Caco-2 (cell line): ENCODE data around the gene ZSCAN30. TPM values are rescaled to one million over a fixed set of nuclear protein-coding genes. Genes with fewer than 3 reads are reported as not detected.

Experiments used
- BruUV-seq: library from RNA; stranded (reverse); fragments of 400-500 nt; replicated peaks from 2 replicates; lab custom pipeline; 2021; lab: Mats Ljungman, UMichigan
- CTCF ChIA-PET: fragments of 300-600 bp; sonication (Branson Sonifier 250); formaldehyde crosslinking; loops from one replicate; lab custom pipeline; 2022; ENCODE audit warnings: antibody characterized with exemption; lab: Charles Lee
- POLR2A ChIA-PET: fragments of 300-600 bp; sonication (Branson Sonifier 250); formaldehyde crosslinking; loops from one replicate; lab custom pipeline; 2022; ENCODE audit warnings: antibody characterized with exemption; lab: Charles Lee
- DNase-seq, 2 experiments: peaks; one replicate each; pipeline versions ENCODE4 v3.0.0 to v3.0.0-alpha.2; 2020 to 2022
- H3K27me3 ChIP-seq: replicated peaks from 2 replicates; pipeline ENCODE4 v1.6.0; 2011; ENCODE audit warnings: low read length; ENCODE audit not compliant: control insufficient read depth, insufficient read depth
- H3K36me3 ChIP-seq: 2 replicates; pipeline ENCODE4 v1.5.1; 2011; ENCODE audit warnings: low read length; ENCODE audit not compliant: control insufficient read depth, insufficient read depth
- H3K4me1 ChIP-seq: fragments of 250-450 bp; sonication (Bioruptor Pico); 2 replicates; pipeline ENCODE4 v1.5.1; 2020; ENCODE audit warnings: mild to moderate bottlenecking
- H3K4me3 ChIP-seq: 2 replicates; pipeline ENCODE4 v1.5.1; 2011; ENCODE audit warnings: low read depth, mild to moderate bottlenecking, control low read depth, low read length
- H3K9me3 ChIP-seq: fragments of 250-450 bp; sonication (Bioruptor Pico); 2 replicates; pipeline ENCODE4 v1.5.1; 2020; ENCODE audit warnings: mild to moderate bottlenecking, moderate library complexity
- H3K27ac Mint-ChIP-seq: one replicate; pipeline ENCODE4 v1.8.0; 2022; ENCODE audit warnings: mixed read lengths; ENCODE audit not compliant: unreplicated experiment
- H3K27me3 Mint-ChIP-seq: one replicate; pipeline ENCODE4 v1.8.0; 2022; ENCODE audit warnings: mixed read lengths; ENCODE audit not compliant: insufficient read depth, unreplicated experiment
- H3K36me3 Mint-ChIP-seq: one replicate; pipeline ENCODE4 v1.8.0; 2022; ENCODE audit warnings: mild to moderate bottlenecking, mixed read lengths; ENCODE audit not compliant: insufficient read depth, unreplicated experiment
- H3K4me1 Mint-ChIP-seq: one replicate; pipeline ENCODE4 v1.8.0; 2022; ENCODE audit warnings: low read depth, mixed read lengths; ENCODE audit not compliant: unreplicated experiment
- H3K4me3 Mint-ChIP-seq: one replicate; pipeline ENCODE4 v1.8.0; 2022; ENCODE audit warnings: mild to moderate bottlenecking, moderate library complexity, mixed read lengths; ENCODE audit not compliant: unreplicated experiment
- H3K9me3 Mint-ChIP-seq: one replicate; pipeline ENCODE4 v1.8.0; 2022; ENCODE audit warnings: mixed read lengths; ENCODE audit not compliant: unreplicated experiment
- intact Hi-C: fragments of 100-400 bp; cut with micrococcal nuclease; formaldehyde crosslinking; loops from one replicate; pipeline ENCODE4 v1.10.0; 2022; ENCODE audit not compliant: unreplicated experiment
- total RNA-seq: library from RNA; stranded (reverse); gene quantifications from 2 replicates; pipeline ENCODE4 v1.2.3, GENCODE V29; 2022
- TF ChIP-seq, protein P1 (sequence below), 2 experiments: fragments of 200-600 bp in 1 of 2; IDR thresholded peaks; 1 replicate in 1 of 2; 2 replicates in 1 of 2; pipeline versions ENCODE4 v1.5.1 to v1.8.0; 2011 to 2022; ENCODE audit warnings: antibody characterized with exemption in 1 of 2, control low read depth in 1 of 2, inconsistent platforms in 1 of 2, low read depth in 1 of 2, low read length in 1 of 2, mild to moderate bottlenecking in 1 of 2, moderate library complexity in 1 of 2; ENCODE audit not compliant: insufficient read depth in 1 of 2, severe bottlenecking in 1 of 2, unreplicated experiment in 1 of 2

Gene ZSCAN30
- total RNA-seq, 1 experiment from 2014 or later, result 14.1 TPM

- Mint-ChIP-seq H3K4me1 (no peaks in the 10 kb centered on the region), H3K27me3 (no peaks in the 10 kb centered on the region), H3K4me3 (no peak overlapping the region), H3K27ac (no peak overlapping the region), H3K9me3 (no peaks in the 10 kb centered on the region), H3K36me3 (peaks cover 12% of the 10 kb centered on the region)
- Histone ChIP-seq H3K36me3 (no peaks in the 10 kb centered on the region), H3K4me1 (no peaks in the 10 kb centered on the region), H3K9me3 (no peaks in the 10 kb centered on the region), H3K27me3 (no peaks in the 10 kb centered on the region), H3K4me3 (no peak overlapping the region)
- ChIA-PET CTCF (no interaction called here), POLR2A (no interaction called here)
- BruUV-seq, result no TSS peak
- DNase-seq, result no peak
- TF ChIP-seq, protein P1, sequence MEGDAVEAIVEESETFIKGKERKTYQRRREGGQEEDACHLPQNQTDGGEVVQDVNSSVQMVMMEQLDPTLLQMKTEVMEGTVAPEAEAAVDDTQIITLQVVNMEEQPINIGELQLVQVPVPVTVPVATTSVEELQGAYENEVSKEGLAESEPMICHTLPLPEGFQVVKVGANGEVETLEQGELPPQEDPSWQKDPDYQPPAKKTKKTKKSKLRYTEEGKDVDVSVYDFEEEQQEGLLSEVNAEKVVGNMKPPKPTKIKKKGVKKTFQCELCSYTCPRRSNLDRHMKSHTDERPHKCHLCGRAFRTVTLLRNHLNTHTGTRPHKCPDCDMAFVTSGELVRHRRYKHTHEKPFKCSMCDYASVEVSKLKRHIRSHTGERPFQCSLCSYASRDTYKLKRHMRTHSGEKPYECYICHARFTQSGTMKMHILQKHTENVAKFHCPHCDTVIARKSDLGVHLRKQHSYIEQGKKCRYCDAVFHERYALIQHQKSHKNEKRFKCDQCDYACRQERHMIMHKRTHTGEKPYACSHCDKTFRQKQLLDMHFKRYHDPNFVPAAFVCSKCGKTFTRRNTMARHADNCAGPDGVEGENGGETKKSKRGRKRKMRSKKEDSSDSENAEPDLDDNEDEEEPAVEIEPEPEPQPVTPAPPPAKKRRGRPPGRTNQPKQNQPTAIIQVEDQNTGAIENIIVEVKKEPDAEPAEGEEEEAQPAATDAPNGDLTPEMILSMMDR (IDR thresholded peaks at IDR 0.05; ENCODE audit: insufficient read depth in 1 of 2, low read depth in 1 of 2, low read length in 1 of 2, severe bottlenecking in 1 of 2, unreplicated experiment in 1 of 2), result no peak
- intact Hi-C loops, result no loop called here
Measured at GRCh38 chr18:35328868-35329267, 38.8 kb upstream of the ZSCAN30 start.

DNA sequence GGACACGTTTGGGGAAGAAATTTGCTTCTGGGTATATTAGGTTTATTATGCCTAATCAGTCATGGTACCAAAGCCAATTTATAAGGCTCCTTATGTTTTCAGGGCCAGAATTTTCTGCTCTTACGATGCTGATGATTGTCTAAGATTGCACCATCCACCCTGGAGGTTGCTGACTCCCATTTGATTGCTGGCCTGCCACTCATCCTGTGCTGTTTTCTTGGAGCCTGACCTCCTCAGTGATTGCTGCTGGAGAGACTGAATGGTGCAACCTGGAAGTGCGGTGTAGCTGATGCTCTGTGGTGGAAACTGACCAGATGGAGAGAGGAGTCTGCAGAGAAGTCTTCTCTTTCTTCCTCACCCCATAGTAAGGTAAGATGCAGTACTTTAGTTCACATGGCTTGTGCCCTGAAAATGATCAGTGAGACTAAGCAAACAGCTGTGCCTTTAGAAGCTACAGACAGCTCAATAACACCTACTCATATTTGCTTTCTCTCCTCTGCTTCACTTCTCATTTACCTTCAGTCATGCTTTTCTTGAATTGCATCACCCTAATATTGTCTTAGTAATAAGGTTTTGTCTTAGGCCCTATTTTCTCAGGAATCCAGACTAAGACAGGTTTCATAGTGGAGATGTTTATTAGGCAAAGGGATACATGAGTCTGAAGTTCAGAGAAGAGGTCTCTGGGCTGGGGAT, 36.8 kb upstream of the ZSCAN30 start:
- peak in 1 of 2 experiments; percentile 5 for DNase-seq
- TF ChIP-seq, protein P1 (IDR thresholded peaks at IDR 0.05; ENCODE audit: insufficient read depth in 1 of 2, low read depth in 1 of 2, low read length in 1 of 2, severe bottlenecking in 1 of 2, unreplicated experiment in 1 of 2), result no peak
- H3K4me3 Mint-ChIP-seq, result no peak overlapping the region
- H3K9me3 Mint-ChIP-seq, result no peaks in the 10 kb centered on the region
- Histone ChIP-seq H3K27me3 (no peaks in the 10 kb centered on the region), H3K4me1 (no peaks in the 10 kb centered on the region), H3K36me3 (no peaks in the 10 kb centered on the region), H3K4me3 (no peak overlapping the region), H3K9me3 (no peaks in the 10 kb centered on the region)
- BruUV-seq, result no TSS peak
- no peaks in the 10 kb centered on the region for H3K27me3 Mint-ChIP-seq
- ChIA-PET POLR2A (no interaction called here), CTCF (no interaction called here)
- H3K4me1 Mint-ChIP-seq, result no peaks in the 10 kb centered on the region
- H3K27ac Mint-ChIP-seq, result no peak overlapping the region
- H3K36me3 Mint-ChIP-seq, result no peaks in the 10 kb centered on the region
- intact Hi-C loops, result no loop called here

- Mint-ChIP-seq H3K4me3 (no peak overlapping the region), H3K36me3 (no peaks in the 10 kb centered on the region)
- POLR2A ChIA-PET, result no interaction called here
Measured at GRCh38 chr18:35324926-35325655, 35.1 kb upstream of the ZSCAN30 start.

More at GRCh38 chr18:35324926-35325655, 35.1 kb upstream of the ZSCAN30 start:
- Histone ChIP-seq H3K9me3 (no peaks in the 10 kb centered on the region), H3K27me3 (no peaks in the 10 kb centered on the region), H3K36me3 (no peaks in the 10 kb centered on the region), H3K4me3 (no peak overlapping the region), H3K4me1 (no peaks in the 10 kb centered on the region)
- H3K9me3 Mint-ChIP-seq, result no peaks in the 10 kb centered on the region
- DNase-seq, result no peak
- no peaks in the 10 kb centered on the region for H3K27me3 Mint-ChIP-seq
- H3K4me1 Mint-ChIP-seq, result no peaks in the 10 kb centered on the region
- BruUV-seq, result no TSS peak
- TF ChIP-seq, protein P1 (IDR thresholded peaks at IDR 0.05; ENCODE audit: insufficient read depth in 1 of 2, low read depth in 1 of 2, low read length in 1 of 2, severe bottlenecking in 1 of 2, unreplicated experiment in 1 of 2), result no peak
- no peak overlapping the region for H3K27ac Mint-ChIP-seq
- CTCF ChIA-PET, result no interaction called here
- intact Hi-C loops, result no loop called here
